HG02678 (cell line): ENCODE measurements around the gene TBCD.
"Not testable (repeated sequence)": the region's sequence is repeated elsewhere in the genome, so short reads cannot be mapped to it uniquely, and the experiment has no call there.

Experiments used
- ATAC-seq: cut with Tn5 transposase; IDR thresholded peaks from one replicate; pipeline ENCODE4 v1.9.1; 2021; ENCODE audit warnings: mild to moderate bottlenecking, moderate library complexity; ENCODE audit not compliant: unreplicated experiment

Gene TBCD

GRCh38 chr17:82984751-82985427 lies 233.0 kb downstream of the TBCD start:
- no peak for ATAC-seq

- ATAC-seq = no peak
These were observed 233.6 kb downstream of the TBCD start for GRCh38 chr17:82985428-82985805.

- ATAC-seq = no peak
These were observed 234.1 kb downstream of the TBCD start for GRCh38 chr17:82985973-82986372.

GRCh38 chr17:82989051-82989450 lies 237.2 kb downstream of the TBCD start:
- not testable (repeated sequence) for ATAC-seq

GRCh38 chr17:82989881-82990280 lies 238.0 kb downstream of the TBCD start:
- no peak for ATAC-seq

- ATAC-seq = no peak
These were observed 241.1 kb downstream of the TBCD start for GRCh38 chr17:82993005-82993404.
